Nucleus accumbens (tissue), 56 donors: ENCODE results near the gene DPP10.

ENCODE experiments used
- DNase-seq, 56 donors: peaks; one replicate each; lab custom pipeline; 2025; lab: John Stamatoyannopoulos, UW

The DPP10 gene

DNA sequence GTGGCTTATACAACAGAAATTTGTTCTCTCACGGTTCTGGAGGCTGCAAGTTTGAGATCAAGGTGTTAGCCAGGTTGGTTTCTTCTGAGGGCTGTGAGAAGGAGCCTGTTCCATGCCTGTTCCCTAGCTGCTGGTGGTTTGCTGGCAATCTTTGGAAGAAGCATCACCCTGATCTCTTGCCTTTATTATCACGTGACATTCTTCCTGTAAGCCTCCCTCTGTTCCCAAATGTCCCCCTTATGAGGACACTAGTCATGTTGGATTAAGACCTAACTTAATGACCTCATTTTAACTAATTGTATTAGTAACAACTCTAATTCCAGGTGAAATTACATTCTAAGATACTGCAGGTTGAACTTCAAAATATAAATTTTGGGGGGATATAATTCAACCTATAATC lies 135.2 kb downstream of the DPP10 start:
- DNase-seq, result no peak

DNA sequence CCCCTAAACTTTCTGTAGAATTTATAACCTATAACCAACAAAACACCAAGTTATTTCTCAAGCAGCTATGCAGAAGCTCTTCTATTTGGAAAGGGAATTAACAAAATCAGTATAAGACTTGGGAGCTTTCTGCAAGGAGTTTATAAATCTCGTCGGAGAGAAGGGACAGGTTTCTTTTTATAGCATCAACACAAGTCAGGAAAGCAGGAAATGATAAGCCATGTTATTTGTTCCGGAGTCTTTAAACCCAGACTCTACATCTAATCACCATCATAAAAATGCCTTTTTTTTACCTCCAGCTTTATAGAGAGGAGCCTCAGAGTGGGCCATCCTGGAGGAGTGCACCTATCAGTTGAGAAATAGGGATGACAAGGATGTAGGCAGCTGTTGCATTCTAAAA lies 137.1 kb downstream of the DPP10 start:
- DNase-seq, result no peak

DNA sequence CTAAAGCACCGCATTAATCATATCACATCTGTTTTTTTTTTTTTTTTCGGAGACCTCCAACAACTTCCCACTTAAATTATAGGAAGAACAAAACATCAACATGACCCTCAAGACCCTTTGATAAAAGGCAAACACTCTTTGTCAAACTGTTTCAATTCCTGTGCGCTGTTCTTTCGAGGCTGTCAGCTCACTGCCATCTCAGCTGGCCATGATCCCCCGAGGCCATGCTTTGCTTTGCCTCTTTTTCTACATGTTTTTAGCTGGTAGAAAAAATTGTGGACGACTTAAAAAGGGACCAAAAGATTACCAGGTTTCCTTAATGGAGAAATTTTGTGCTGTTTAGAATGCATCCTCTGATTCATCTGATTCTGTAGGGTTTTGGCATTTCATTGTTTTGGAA lies 138.2 kb downstream of the DPP10 start:
- no peak for DNase-seq

DNA sequence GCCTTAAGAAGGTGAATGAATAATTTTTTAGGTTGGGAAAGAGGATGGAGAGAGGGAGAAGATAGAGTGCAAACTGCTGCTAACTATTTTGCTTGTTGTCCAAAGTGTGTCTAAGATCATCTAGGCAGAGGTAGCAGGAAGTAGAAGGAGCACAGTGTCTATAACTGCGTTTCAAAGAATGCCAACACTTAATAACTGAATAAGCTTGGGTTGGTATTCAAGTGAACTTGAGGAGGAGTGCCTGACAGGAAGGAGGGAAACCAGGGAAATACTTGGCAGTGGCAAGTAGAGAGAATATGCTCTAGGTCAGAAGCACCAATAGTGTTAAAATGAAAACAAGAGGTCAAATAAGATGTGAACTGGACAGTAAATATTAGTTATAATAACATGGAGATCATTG lies 155.9 kb downstream of the DPP10 start:
- DNase-seq, result no peak

DNA sequence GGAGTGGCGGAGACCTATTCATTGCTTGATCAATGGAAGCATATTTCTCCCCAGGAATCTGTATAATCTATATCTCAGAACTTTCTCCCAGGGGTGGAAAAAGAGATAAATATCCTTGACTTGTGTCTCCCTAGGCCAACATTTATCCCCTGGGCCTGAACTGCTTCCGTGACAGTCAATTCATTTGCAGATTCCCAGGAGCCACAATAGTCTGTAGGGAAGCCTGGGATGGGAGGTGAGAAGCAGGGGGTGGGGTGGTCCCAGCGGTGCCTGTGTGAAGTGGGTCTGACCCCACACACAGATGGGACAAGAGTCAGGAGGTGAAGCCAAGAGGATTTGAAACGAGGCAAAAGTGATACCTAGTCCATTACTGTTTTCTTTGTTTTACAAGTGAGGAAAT lies 166.8 kb downstream of the DPP10 start:
- DNase-seq, result no peak

DNA sequence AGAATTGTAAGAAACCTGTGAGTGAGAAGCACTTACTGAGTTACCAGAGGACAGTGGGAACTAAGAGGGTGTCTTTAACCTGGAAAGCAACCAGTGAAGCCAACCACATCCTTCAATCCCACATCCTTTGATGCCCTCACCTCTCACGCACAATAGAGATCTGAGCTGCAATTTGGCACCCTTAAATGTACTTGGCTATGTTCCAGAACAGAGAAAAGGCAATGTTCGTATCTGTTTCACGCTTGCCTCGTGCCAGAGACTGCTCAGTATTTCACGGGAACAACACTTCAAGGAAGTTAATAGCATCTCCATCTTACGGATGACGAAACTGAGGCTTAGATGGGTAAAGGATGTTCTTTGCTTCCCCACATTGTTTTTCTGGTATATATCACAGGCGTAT lies 167.4 kb downstream of the DPP10 start:
- no peak for DNase-seq

DNA sequence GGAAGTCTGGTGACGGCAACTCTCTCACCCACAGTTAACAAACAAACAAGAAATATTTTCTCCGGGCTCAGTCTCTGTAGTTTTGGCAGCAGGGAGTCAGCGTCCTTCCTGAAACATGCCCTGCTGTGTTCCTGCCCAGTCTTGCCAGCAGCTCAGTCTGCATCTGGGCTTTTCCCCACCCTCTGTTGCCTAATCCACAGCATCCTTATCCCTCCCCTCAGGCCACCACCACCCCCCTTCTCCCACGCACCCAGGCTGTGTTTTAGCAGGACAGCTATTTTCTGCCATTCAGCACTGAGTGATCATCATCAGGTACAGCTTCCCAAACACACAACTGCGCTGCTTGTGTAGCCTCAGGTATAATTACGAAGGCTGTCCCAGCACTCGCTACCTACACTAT lies 168.2 kb downstream of the DPP10 start:
- peak in 3 of 56 donors; percentile 0 to 23 (median 15) for DNase-seq

DNA sequence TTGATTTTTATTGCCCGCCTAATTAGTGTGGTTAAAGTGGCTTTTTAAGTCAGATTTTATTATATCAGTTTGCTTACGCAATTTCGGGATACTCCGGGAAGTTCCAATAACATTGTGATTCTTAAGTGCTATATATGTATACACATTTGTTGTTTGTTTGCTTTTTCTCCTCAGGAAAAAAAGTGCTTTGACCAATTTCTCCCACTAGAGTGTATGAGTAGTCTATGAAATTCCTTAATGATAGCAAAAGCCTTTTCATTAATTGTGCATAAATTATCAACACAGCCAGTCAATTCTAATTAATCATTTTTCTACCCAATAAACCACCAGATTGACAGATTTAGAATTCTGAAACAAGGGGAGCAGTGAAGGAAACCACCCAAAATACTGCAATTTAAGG lies 172.2 kb downstream of the DPP10 start:
- no peak for DNase-seq

DNA sequence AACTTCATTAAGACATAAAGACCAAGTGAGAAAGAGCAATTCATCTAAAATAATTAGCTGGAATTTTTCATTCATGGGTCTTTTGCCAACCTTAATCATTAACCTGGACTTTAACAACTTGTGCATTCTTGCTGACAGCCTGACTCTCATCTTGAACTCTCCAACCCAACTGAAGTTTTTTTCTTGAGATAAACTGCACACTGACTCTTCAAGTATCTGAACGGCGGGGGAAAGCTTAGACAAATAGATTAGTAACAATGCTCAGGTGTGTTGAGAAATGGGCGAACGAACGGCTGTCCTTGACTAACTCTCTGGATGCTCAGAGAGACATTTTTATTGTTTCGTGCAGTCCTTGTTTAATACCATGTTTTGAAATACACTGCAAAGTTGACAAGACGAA lies 186.0 kb downstream of the DPP10 start:
- DNase-seq, result no peak

DNA sequence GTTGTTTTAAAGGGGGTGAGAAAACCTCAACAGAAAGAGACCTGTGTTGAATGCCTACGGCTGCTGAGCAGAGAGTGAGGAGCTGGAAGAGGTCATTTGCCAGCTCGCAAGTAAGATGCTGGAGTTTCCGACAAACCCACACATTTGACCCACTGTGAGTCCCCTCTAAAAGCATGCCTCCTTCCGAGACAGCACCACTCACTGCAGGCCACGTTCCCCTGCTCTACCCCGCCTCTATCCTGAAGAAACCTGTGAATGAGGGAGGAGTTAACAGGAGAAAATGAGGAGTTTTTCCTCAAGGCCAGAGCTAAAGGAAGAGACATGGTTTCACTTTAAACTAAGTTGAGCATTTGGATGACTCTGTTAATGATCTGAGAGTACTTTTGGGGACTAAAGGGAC lies 188.7 kb downstream of the DPP10 start:
- no peak for DNase-seq

DNA sequence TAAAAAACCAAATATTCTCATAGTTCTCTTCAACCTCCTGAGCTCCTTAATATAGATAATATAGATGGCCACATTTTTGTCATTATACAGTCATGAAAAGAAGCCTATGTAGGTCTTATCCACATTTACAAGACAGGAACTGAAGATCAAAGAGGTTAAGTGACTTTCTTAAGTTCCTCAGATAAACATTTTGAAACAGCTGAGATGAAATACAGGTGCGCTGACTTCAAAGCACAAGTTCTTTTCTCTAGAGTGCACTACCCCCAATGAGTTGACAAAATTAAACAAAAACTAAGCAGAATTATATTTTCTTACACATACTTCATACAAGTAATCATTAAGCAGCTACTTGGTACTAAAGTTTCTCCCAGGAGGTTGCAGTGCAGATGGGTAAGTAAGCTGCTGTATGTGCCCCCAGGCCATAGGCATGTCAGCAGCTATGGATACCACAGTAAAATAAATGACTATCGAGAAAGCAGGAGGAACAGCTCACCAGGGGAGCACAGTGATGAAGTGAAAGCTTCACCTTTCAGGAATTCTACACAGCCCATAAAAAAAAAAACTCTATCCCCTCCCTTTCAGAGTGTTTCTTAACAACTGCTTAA lies 199.8 kb downstream of the DPP10 start:
- DNase-seq, result no peak

DNA sequence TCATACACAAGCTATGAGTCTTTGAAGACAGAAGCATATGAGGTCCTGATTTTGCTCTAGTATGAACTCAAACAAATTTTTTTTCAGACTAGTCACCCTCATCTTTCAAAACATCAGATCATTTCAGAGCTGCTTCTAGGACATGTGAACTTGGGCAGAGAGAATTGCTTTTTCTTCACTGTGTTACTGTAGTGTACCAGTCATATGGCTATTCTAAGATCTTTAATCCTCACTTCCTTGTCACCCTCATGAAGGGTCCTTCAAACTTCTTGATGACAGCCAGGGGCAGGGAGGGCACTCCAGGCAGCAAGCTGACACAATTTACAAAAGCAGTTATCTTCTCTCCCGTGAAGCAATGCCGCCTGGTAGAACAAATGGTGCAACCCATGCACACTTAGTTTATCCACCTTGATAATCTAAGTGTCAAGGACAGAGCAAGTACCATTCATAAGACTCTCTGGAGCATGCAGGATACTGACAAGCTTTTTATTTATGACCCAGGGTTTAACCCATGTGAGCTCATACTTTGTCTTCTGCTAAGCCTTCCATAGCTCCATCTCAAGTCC lies 200.6 kb downstream of the DPP10 start:
- DNase-seq, result no peak

DNA sequence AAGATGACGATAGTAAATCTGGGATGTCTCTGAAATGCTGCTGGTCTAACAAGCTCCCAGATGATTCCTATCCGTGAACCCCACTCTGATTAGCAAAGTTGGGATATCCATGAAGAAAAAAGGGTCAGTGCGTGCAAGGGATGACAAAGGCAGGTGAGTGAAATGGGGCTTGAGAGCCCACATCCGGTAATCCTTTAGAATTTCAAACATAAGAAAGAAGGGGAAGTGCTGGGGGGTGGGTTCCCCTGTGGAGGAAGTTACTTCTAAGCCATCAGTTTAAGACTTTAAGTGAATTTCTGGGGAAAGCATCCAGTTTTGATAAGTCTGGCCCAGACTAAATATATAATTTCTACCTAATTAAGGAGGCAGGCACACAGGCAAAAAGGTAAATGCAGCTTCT lies 209.5 kb downstream of the DPP10 start:
- no peak for DNase-seq

DNA sequence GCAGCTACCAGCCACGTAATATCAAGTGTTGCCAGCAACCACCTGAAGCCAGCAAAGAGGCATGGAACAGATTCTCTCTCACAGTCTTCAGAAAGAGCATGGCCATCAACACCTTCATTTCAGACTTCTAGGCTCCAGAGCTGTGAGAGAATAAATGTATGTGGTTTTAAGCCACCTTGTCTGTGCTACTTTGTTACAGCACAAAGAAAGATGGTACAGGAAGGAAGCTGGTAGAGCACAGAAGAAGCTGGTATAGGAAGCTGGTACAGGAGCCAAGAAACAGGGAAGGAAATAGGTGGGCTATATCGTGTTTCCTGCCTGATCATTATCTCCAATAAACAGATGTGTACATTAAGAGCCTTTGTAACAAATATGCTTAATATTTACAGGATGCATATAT lies 217.4 kb downstream of the DPP10 start:
- DNase-seq, result no peak

DNA sequence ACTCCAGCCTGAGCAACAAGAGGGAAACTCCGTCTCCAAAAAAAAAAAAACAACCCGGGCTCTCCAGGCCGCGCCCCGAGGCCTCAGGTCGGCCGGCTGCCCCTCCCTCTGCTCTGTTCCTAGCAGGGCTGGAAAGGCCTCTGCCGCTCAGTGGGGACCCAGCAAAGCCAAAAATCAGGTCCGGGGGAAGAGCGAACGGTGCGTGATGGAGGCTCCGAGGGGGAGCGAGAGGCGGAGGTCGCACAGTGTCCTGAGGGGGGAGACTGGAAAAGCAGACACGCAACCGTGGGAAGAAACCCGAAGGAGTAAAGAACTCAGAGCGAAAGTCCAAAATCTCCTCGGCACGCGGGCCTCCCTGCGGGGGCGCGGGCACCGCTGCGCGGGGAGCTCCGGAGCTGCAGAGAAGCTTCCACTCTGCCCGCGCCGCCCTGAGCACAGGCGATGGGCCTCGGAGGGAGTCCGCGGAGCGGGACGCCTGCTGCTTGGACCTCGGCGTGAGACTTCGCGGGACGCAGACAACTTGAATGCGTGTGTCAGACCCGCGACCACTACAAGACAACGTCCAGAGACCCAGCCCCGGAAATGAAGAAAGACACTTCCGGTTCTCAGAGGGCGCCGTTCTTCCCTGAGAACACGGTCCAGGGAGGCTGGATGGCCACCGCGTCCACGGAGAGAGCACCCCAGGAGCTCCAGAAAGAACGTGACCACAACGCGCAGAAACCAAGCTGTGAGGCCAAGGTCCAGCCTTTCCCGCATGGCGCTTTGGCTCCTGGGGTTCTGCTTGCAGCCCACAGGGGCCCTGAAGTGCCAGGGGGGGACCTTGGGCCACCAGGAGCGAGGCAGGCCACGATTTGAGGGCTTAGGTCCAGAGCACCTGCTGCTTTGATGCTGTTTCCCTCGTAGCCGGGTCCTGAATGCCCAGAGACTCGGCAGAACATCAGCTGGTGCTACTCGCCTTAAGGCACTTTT lies 219.8 kb downstream of the DPP10 start:
- DNase-seq, result peak in 40 of 56 donors; percentile 1 to 64 (median 23)

DNA sequence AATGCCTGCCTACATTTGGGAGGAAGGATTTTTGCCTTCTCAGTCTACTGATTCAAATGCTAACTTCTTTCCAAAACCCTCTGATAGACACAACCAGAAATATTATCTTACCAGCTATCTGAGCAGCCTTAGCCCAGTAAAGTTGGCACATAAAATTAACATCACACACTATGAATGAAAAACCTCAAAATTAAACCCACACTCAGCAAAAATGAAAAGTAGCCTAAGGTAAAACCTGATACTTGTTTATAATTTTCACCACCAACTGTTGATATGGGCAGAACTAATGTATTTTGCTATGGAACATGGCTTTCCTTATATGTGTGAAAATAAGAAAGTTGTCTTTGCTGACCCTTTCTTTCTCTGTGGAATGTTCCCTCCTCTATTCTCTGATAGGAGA lies 226.0 kb downstream of the DPP10 start:
- no peak for DNase-seq

DNA sequence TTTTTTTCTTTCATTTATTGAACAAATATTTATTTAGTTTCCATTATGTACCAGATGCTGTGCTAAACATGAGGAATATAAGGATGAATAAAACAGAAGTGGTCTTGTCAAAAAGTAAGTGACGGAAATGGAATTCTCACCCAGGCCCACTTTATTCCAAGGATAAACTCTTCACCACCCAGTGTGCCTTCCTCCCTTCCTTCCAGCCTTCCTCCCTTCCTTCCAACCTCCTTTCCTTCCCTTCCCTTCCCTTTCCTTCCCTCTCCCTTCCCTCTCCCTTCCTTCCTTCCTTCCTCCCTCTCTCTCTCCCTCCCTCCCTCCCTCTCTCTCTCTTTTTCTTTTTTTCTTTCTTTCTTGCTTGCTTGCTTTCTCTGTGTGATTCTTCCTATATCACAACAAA lies 240.8 kb downstream of the DPP10 start:
- DNase-seq, result no peak

DNA sequence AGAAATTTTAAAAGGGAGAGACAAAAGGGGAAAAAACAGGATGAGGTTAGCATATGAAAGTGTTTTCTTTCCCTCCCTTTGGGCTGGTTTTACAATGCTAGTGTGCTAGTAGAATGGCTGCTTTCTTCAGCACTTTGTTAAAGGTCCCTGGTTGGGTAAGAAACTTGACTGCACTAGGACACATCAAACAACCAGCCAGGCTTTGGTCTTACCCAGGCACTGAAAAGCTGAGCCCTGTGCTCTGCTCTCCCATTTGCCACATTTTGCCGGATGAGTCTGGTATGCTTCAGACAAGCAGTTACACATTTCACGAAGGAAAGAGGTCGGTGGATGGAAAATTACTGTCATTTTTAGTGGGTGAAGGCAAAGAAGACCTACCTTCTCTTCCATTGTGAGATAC lies 242.0 kb downstream of the DPP10 start:
- DNase-seq, result no peak

DNA sequence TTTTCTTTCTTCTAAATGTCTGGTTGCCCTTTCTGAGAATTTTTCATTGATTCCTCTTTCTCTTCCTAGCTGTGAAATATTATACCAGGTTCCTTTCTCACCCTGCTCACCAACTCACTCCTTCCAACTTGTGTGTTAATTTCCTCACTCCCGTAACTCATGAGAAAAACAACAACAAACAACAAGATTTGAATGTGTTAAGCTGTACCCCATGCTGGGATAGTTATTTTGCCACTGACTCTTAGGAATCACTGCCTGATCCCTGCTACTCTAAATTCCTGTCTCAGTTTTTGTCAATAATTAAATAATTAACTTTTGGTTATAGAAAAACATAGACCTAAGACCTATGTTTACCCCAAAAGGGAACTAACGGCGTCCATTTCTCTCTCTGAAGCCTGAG lies 242.7 kb downstream of the DPP10 start:
- DNase-seq, result no peak

DNA sequence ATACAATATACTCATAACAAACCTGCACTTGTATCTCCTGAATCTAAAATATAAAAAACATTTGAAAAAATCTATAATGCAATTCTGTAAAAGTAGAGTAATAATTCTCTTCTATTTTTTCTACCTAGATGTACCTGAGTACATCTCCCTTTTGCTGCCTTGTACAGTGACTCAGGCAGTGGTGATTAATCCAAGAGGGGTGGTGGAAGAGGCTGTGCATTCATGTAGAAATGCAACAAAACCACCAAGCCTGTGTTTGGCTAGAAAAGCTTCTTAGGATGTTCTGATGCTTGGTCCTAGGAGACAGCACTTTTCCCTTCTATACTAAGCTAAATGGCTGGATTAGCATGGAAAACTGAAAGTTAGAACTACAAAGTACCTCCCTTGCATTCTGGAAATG lies 245.8 kb downstream of the DPP10 start:
- DNase-seq, result peak in 6 of 56 donors; percentile 3 to 15 (median 5)

DNA sequence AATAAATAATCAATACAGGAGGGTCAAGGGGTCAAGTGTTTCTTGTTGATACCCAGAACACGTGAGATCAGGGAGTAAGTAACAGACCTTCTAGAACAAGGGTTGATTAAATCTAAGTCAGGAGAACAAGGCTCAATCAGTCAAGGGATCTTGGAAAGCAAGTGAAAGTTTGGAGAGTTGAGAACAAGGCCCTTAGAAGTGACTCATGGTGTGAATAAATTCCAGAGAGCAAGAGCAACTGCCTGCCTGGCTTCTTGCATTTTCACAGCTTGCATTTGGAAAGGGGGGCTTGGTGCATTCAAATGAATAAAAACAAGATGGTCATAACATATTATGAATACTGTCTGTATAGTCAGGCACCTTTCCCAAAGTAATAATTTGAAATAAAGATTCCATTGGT lies 256.1 kb downstream of the DPP10 start:
- no peak for DNase-seq

DNA sequence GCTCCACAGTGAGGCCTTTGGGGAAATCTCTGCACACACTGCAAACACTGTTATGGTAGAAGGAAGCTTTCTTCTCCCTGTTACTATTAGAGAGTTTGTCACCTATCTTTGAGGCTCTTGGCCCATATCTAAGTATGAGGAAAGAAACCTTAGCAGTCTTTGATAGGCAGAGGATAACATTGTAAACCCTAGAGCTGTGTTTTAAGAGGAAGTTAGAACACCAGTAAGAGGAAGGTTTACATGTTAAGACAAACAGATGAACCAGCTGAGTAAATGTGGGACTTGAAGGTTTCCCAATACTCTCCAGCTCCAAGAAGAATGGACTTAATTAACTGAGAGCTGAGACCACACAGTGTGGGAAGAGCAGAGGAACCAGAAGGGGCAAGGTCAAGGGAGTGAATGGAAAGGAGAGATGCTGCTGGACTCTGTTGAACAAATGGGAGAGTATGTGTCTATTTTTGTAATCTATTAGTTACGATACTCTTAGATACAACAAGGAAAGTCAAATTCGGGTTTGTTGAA lies 257.0 kb downstream of the DPP10 start:
- no peak for DNase-seq
